Gastrocnemius medialis (tissue), 4 donors: Measurements from ENCODE around the gene IL4R.

Source experiments
- POLR2A ChIP-seq, 2 donors: fragments of 450-650 bp; IDR thresholded peaks; one replicate each; pipeline ENCODE4 v1.6.1; 2017; ENCODE audit warnings: antibody characterized with exemption in 2 of 2, mild to moderate bottlenecking in 2 of 2, moderate library complexity in 2 of 2
- TF ChIP-seq, protein P1 (sequence below), 5 experiments: fragments of 450-650 bp in 3 of 5; fragments of 200-600 bp in 2 of 5; sonication (generic) in 2 of 5; IDR thresholded peaks in 4 of 5; conservative IDR thresholded peaks in 1 of 5; 1 replicate in 4 of 5; 2 replicates in 1 of 5; pipeline ENCODE4 v1.5.1; 2016 to 2019; ENCODE audit warnings: antibody characterized with exemption in 5 of 5, mild to moderate bottlenecking in 3 of 5, moderate library complexity in 3 of 5

DNA sequence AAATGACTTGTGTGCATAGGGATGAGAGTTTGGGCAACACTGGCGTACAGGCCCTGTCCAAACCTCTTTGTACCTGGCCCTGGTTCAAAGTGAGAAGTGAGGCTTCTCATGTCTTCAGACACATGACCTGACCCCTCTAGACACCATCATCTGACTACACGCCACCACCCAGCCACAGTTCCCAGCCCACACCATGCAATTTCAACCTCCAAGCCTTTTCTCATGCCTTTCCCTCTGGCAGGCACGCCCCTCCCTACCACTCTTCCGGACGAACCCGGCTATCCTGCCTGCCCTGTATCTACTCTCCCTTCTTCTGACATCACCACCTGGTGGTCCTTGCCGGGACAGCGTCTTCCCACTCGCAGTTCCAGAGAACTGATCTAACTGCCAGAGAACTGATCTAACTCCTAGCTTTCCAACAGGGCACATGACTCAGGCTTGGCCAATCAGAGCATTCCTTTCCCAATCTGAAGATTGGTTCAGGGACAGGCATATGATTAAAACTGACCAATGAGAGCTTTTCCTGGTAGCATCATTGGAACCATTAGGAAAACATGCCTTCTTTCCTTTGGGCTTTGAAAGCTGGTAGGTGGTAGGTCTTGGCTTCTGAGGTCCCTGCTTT is 61.1 kb downstream of the IL4R start:
- TF ChIP-seq, protein P1, sequence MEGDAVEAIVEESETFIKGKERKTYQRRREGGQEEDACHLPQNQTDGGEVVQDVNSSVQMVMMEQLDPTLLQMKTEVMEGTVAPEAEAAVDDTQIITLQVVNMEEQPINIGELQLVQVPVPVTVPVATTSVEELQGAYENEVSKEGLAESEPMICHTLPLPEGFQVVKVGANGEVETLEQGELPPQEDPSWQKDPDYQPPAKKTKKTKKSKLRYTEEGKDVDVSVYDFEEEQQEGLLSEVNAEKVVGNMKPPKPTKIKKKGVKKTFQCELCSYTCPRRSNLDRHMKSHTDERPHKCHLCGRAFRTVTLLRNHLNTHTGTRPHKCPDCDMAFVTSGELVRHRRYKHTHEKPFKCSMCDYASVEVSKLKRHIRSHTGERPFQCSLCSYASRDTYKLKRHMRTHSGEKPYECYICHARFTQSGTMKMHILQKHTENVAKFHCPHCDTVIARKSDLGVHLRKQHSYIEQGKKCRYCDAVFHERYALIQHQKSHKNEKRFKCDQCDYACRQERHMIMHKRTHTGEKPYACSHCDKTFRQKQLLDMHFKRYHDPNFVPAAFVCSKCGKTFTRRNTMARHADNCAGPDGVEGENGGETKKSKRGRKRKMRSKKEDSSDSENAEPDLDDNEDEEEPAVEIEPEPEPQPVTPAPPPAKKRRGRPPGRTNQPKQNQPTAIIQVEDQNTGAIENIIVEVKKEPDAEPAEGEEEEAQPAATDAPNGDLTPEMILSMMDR (IDR thresholded peaks at IDR 0.05 in 4 of 5, conservative IDR thresholded peaks at IDR 0.05 in 1 of 5): peak in 2 of 5 experiments; percentile 17 to 28
- peak; percentile 7 to 8 for TF ChIP-seq POLR2A (IDR thresholded peaks at IDR 0.05)
